ENCODE measurements around the gene FAM47E. TPM values are rescaled to one million over a fixed set of nuclear protein-coding genes. Genes with fewer than 3 reads are reported as not detected.

Gene FAM47E
- total RNA-seq, 4 donors from 2014 or later: 5.6 to 13.7 (median 7.4) TPM

- TF ChIP-seq CTCF (IDR thresholded peaks at IDR 0.05; ENCODE audit: low read depth): no peak
Observed at GRCh38 chr4:76322236-76322635, 70.7 kb downstream of the FAM47E start.

- no peak for TF ChIP-seq CTCF (IDR thresholded peaks at IDR 0.05; ENCODE audit: low read depth)
Observed at GRCh38 chr4:76325072-76325471, 73.6 kb downstream of the FAM47E start.

- no peak for TF ChIP-seq CTCF (IDR thresholded peaks at IDR 0.05; ENCODE audit: low read depth)
Observed at GRCh38 chr4:76326515-76326914, 75.0 kb downstream of the FAM47E start.

Other genes with a start within 250 kb of the FAM47E start
- gene CXCL9, start 244.2 kb upstream of the FAM47E start, total RNA-seq: 10 to 100 TPM in 1 of 4 donors, 1 to 10 TPM in 2, under 1 TPM in 1; 0.75 to 13.3 (median 2.6) TPM
- gene CXCL10, start 228.2 kb upstream of the FAM47E start, total RNA-seq: 1 to 10 TPM in 1 of 4 donors, not detected in 3; 2.6 TPM
- under 1 TPM in 2 of 4 donors, not detected in 2; 0.34 to 0.75 TPM for gene CXCL11, start 215.7 kb upstream of the FAM47E start, total RNA-seq
- not detected for gene ART3, start 177.0 kb upstream of the FAM47E start, total RNA-seq
- gene NUP54, start 103.3 kb upstream of the FAM47E start, total RNA-seq: 10 to 100 TPM; 31.3 to 60.2 (median 39.7) TPM
- 100 to 1,000 TPM; 160 to 308 (median 169) TPM for gene SCARB2, start 37.9 kb upstream of the FAM47E start, total RNA-seq
- gene STBD1, start 55.0 kb downstream of the FAM47E start, total RNA-seq: 10 to 100 TPM; 25.8 to 62.0 (median 36.4) TPM
- 1 to 10 TPM in 3 of 4 donors, under 1 TPM in 1; 0.33 to 1.7 (median 1.2) TPM for gene CCDC158, start 169.4 kb downstream of the FAM47E start, total RNA-seq
- gene SHROOM3, start 183.5 kb downstream of the FAM47E start, total RNA-seq: under 1 TPM in 3 of 4 donors, not detected in 1; 0.22 to 0.38 (median 0.33) TPM